ENCODE results near the gene BRCA2.
A peak's percentile ranks its signal among the peaks of the same experiment; 100 is the strongest.

BRCA2 gene

DNA sequence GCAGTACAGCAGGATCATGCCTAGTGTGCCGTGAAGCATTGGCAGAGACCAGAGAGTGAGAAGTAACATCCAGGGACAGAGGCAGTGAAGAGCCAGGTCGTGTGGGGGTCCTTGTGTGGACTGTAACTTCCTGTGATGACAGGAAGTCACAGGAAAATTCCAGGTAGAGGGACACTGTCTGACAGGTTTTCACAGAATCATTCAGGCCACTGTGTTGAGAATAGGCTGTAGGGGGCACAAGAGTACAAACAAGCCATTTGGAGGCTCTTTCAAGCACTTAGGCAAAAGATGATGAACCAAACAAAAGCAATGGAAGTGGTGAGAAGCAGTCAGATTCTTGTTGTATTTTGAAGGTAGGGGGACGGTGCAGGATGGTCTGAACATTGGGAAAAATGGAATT is 66.2 kb downstream of the BRCA2 start:
- no peak for DNase-seq (ENCODE audit: low read depth in 2 of 2)

DNA sequence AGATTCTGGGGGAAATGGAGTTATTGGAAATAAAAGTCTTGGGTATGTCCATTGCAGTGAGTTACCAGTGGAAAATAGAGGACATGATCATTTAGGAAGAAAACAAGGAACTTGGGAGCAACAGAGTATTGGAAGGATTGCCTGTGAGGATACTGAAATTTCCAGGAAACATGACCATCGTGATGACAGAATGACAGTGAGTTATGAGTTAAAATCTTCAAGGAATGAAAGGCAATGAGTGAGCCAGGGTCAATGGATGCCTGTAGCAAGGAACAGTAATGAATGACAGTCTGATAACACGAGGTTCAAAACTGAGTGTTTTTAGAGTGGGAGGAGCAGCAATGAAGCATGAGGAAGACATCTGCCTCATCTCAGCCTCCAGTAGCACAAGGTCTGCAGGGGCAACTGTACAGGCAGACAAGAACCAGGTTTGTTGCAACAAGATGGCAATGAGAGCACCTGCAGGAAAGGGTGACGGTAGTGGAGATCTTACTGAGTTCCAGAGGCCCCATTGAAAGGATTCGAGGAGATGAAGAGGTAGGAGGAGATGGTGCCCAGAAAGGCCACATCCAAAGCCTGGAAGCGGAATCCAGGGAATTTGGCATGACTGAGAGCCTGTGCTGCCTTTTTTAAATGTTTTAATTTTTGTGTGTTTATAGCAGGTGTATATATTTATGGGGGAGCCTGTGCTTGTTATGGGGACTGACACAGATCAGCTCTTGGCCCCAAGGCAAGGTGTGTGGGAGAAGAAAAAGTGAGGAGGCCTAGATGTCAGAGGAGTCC is 68.7 kb downstream of the BRCA2 start:
- DNase-seq (ENCODE audit: low read depth in 2 of 2) = no peak

DNA sequence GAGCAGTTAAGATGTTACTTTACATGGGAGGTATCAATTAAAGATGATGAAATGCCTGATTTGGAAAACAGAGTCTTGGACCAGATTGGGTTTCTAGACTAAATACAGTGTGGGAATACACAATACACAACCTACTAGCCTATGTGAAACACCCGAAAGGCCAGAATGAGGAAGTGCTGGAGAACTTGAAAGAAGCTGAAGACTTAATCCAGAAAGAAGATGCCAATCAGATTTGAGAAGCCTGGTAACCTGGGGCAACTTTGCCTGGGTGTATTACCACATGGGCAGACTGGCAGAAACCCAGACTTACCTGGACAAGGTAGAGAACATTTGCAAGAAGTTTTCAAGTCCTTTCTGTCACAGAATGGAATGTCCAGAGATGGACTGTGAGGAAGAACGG is 69.4 kb downstream of the BRCA2 start:
- no peak for DNase-seq (ENCODE audit: low read depth in 2 of 2)

DNA sequence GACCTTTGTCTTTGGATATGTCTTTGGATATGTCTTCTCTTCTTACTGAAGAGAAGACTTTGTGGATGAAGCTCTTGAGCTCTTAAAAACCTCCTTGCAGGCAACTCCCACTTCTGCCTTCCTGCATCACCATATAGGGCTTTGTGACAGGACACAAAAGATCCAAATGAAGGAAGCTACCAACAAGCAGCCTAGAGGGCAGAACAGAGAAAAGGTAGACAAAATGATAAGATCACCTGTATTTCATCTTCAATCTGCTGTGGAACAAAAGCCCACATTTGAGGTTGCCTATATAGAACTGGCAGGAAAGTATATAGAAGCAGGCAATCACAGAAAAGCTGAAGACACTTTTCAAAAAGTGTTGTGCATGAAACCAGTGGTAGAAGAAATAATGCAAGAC is 70.1 kb downstream of the BRCA2 start:
- DNase-seq (ENCODE audit: low read depth in 2 of 2) = no peak

DNA sequence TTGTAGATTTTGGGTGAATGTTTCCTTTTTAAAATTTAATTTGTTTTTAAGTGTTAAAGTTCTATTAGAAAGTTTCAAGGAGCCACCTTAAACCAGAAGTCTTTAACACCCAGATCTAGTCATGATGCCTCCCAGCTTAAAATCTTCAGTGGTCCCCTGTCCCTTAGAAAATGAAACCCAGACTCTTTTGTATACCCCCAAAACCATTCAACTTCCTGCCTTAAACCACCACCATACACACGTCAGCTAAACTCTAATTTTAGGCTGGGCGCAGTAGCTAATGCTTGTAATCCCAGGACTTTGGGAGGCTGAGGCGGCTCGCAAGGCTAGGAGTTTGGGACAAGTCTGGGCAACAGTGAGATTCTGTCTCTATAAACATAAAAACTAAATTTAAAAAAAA is 74.7 kb downstream of the BRCA2 start:
- DNase-seq (ENCODE audit: low read depth in 2 of 2) = no peak

DNA sequence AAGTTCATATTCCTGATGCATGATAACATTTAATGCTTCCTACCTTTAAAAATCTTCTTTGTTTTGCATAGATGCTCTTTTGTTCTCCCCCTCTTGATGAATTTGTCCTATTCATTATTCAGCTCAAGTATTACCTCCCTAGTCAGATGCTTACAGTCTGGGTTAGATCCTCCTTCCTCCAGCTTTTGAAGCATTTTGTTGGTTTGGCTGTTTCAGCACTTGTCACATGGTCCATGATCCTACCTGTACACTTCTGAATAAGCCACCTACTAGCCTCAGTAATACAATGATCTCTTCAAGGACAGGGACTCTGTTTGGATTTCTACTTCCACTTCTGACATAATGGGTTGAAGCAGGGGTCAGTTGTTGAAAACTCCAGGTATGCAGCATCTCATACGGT is 75.2 kb downstream of the BRCA2 start:
- no peak for DNase-seq (ENCODE audit: low read depth in 2 of 2)

DNA sequence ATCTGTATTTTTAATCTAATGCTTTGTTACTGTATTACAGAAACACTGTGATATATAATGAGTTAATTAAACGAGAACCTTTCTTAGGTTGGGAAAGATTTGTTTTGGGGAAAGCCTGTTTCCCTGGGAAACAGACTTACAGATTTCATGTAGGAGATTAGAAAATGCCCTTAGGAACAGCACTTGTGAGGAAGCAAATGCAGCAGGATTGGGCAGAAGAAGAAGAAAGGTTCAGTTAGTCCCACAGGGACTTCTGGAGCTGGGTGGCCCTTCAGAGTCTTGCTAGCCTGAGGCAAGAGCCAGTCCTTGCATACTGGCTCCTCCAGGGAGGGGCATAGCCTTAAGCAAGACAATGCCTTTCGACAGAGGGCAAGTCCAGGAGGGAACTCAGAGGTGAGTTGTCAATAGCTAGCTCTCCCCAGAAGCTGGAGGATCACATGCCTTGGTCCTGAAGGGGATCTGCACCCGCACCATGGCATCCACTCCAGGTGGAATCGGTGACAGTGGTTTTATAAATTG is 75.9 kb downstream of the BRCA2 start:
- no peak for DNase-seq (ENCODE audit: low read depth in 2 of 2)

DNA sequence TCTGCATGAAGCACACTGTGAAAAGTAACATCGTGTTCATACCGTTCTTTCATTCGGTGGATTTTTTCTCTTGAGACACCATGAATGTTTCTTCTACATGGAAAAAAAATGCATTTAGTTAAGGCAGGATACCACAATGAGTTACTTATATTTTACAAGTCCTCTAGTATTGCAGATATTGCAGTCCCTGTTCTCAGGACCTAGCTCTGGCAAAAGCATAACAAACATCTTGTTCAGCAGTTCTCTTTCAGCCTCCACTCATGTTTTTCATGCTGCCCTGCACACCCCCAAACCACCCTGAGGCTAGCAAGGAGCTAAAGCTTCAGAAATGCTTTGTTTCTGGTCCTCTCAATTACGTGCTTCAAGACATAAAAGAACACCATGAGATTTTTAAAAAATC is 87.8 kb downstream of the BRCA2 start:
- DNase-seq (ENCODE audit: low read depth in 2 of 2) = no peak

DNA sequence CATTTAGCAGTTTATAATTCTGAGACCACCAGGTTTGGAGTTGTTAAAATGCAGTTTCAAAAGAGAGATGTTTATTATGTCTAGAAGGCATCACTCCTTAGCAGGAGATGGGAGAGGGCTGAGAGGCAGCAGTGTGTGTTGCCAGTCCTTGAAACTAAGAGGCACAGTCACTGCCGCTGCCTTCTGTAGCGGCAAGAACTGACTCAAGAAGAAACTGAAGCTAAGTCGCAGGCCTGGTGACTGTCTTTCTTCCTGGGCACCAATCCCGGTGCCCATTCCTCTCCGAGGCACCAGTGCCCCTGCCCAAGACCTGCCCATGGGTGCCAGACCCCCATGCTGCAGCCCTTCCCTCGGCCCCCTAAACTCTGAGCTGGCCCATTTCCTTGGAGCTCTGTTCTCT is 92.5 kb downstream of the BRCA2 start:
- no peak for DNase-seq (ENCODE audit: low read depth in 2 of 2)

DNA sequence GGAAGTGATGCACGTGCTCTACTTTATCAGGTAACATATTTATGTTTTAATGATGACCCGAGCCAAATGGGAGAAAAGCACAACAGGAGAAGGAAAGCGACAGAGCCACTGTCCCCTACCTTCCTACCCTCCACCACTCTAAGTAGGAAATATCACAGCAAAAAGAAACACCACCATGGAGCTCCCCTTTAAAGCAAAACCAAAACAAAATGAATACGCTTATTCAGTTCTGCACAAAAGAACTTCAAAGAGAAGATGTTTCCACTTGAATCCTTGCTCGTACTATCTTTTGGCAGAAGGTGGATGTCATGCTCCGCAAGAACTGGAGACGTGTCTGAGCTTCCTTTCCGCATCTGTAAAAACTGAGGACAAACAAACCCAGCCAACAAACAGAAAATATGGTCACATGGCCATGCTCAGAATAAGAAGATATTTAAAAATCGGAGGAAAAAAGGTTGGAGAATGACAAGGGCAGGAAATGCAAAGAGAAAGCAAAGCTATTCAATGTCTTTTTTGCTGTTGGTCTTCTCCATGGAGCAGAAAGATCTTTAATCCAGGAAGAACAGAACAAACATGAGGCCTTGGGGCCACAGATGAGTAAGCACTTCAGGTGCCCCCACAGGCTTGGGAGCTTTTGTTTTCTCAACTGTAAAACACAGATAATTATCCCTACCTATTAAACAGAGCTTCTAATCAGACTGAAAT is 93.1 kb downstream of the BRCA2 start:
- DNase-seq (ENCODE audit: low read depth in 2 of 2) = no peak

DNA sequence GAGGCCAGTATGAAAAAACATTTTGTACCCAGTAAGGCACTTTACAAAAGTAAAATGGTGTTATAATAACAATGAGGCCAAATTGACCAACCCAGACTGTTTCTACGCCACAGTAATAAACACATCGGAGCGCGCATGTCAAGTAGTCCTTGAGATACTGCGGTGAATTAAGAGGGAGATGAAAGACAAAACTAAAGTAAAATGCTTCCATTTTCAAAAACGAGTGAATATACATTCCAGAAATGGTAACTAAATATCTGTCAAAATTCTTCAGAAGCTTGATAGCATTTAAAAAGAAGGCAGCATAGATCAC is 93.6 kb downstream of the BRCA2 start:
- DNase-seq (ENCODE audit: low read depth in 2 of 2) = no peak

DNA sequence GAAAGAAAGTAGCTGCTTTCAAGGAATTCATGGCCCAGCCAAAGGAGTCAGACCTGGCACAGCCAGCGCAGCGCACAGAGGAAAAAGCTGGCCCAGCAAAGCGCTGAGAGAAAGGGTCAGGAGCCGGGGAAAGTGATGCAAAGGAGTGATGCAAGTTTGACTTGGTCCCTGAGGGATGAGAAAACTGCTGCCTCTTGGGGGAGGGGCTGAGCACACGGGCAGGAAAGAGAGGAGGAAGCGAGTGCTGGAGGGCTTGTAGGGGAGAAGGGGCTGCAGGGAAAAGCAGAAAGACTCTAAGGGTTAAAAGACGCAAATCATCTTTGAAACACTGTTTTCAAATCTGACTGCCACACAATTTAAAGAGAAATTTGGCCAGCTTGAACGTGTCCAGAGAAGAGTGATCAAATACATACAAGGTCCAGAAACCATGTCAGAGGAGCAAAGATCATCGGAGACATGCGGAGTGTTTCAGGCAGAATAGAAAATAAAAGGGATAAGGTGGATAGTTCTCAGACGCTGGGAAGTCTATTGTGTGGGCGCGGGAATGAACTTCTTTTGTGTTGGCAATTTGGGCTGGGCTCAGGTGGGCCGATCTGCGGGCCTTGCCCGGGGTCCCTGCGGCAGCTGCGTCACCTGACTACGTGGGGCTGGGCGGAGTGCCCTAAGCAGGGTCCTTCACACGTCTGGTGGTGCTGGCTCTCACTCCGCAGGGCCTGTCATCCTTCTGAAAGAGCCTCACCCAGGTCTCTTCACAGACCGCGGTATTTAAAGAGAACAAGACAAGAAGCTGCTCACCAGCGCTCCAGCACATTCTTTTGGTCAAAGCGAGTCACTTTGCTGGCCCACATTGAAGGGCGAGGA is 94.5 kb downstream of the BRCA2 start:
- no peak for DNase-seq (ENCODE audit: low read depth in 2 of 2)

DNA sequence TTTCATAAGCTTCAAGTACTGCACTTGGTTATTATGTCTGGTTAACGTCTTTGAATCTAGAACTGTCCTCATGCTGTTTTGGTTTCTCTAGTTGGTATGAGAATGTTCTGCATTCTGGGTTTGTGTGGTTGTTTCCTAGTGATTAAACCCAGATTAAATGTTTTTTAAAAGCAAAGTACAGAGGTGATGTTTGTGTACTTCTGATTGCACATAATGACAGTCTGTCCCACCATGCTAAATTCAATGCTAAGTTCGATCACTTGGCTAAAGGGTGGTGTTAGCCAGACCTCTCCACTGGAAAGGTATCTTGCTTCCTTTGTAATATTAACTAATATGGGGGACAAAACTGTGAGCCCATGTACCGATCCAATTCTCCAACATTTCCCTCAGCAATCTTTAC is 98.0 kb downstream of the BRCA2 start:
- no peak for DNase-seq (ENCODE audit: low read depth in 2 of 2)

DNA sequence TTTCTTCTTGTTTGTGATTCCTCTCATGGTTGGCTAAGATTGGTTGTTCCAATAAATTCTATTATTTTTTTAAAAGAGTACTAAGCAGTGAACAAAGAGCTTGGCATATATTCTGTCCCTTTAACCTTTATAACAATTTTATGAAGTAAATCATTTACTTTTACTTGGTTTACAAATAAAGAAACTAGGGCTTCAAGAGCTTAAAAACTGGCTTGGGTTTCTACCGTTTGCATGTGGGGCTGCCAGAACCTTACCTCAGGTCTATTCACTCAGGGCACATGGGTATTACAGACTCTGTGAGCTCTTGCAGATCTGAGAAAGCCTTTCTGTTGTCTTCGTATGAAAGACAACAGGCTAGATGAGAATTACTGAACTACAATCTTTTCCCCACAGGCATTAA is 99.3 kb downstream of the BRCA2 start:
- no peak for DNase-seq (ENCODE audit: low read depth in 2 of 2)

DNA sequence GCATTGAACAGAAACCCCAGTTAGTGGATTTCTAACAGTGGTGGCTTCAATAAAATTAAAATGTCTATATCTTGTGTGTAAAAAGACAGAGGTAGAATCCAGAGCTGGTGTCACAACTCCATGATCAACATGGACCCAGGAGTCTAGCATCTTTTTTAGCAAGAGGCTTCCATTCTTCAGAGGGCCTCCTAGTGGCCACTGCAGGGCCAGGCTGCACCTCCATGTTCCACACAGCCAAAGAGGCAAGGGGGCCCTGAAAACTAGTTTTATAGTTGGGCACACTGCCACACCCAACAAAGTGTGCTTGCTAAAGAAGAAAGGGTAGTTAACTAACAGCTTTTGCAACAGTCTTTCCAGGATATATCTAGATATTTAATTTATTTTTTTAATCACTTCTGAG is 99.7 kb downstream of the BRCA2 start:
- no peak for DNase-seq (ENCODE audit: low read depth in 2 of 2)

DNA sequence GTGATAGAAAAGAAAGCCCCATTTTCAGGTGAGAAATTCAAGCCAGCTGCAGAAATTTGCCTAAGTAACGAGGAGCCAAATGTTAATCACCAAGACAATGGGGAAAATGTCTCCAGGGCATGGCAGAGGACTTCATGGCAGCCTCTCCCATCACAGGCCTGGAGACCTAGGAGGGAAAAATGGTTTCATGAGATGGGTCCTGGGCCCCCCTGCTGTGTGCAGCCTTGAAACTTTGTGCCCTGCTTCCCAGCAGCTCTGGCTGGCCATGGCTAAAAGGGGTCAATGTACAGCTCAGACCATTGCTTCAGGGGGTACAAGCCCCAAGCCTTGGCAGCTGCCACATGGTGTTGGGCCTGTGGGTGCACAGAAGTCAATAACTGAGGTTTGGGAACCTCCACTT is 102.7 kb downstream of the BRCA2 start:
- DNase-seq (ENCODE audit: low read depth in 2 of 2) = no peak

DNA sequence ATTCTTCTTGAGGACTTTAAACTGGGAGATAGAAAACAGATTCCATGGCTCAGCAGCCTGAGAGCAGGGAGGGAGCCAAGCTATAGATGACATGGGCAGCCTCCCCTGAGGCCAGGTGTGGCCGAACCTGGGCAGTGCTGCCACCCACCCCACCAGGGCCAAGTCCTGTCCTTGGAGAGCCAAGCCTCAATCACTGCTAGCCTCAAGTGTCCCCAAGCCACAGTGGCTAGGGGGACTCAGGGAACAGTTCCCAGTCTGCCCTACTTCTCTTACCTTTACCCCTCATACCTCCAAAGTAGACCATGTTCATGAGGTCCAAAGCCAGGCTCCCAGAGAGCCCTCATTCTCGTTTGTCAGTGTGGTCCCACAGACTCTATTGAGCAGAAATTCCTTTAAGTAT is 104.6 kb downstream of the BRCA2 start:
- no peak for DNase-seq (ENCODE audit: low read depth in 2 of 2)

DNA sequence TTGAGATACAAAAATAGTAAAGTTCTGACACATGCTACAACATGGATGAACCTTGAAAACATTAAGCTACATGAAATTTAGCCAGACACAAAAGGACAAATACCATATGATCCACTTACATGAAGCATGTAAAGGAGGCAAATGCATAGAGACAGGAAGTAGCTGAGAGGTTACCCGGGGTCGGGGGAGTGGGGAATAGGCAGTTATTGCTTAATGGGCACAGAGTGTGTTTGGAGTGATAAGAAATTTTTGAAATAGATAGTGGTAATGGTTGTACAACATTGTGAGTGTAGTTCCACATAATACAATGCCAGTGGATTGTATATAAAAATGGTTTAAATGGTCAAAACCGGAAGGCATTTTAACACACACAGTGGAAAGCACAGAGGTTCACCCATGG is 108.3 kb downstream of the BRCA2 start:
- no peak for DNase-seq (ENCODE audit: low read depth in 2 of 2)

DNA sequence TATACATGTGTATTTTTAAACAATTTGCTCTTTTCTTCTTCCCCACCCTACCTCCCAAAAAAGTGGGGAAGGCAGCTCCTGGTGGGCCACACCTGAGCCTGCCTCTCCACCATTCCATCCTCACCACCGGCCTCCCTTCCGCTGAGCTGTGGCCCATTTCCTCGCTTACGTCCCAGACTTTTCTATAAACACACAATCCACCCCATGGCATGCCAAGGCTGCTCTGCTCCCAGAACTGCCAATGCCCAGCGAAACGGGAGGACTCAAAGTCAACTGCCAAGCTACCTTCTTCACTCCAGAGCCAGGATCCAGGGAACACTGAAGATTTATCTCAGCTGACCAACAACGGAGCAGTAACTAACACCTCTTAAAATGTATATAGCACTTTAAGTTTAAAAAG is 109.8 kb downstream of the BRCA2 start:
- no peak for DNase-seq (ENCODE audit: low read depth in 2 of 2)

DNA sequence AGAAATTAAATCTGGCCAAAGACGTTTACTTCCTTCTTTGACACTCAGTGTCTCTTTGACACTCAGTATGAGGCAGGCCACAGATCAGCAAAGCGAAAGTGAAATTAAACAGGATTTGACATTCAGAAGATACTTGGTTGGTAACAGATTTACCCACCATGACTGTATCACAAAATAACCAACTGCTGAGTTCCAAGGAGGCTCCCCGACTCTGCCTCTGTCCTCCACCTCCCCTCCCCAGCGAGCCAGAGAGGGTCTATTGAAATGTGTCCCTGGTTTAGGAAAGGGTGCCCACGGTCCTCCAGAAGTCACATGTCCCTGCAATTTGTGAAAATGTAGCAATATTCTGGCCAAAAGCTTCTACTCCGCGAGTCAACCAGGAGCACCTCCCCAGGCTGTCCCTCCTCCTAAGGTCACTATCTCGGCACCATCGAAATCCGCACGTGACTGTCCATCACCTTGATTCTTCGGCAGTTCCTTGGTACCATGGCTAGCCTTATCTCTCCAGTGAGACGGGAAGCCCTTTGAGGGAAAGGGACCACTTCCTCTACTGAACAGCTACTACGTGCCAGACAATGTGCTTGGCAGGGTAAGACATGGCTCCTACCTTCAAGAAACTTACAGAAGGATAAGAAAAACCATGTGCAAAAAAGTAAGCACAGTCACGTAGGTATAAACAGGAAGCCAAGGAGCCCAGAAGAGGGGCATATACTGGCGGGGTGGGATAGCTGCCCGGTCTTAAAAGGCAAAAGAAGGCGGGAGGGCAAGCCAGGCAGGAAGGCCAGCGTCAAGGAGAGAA is 111.1 kb downstream of the BRCA2 start:
- no peak for DNase-seq (ENCODE audit: low read depth in 2 of 2)

DNA sequence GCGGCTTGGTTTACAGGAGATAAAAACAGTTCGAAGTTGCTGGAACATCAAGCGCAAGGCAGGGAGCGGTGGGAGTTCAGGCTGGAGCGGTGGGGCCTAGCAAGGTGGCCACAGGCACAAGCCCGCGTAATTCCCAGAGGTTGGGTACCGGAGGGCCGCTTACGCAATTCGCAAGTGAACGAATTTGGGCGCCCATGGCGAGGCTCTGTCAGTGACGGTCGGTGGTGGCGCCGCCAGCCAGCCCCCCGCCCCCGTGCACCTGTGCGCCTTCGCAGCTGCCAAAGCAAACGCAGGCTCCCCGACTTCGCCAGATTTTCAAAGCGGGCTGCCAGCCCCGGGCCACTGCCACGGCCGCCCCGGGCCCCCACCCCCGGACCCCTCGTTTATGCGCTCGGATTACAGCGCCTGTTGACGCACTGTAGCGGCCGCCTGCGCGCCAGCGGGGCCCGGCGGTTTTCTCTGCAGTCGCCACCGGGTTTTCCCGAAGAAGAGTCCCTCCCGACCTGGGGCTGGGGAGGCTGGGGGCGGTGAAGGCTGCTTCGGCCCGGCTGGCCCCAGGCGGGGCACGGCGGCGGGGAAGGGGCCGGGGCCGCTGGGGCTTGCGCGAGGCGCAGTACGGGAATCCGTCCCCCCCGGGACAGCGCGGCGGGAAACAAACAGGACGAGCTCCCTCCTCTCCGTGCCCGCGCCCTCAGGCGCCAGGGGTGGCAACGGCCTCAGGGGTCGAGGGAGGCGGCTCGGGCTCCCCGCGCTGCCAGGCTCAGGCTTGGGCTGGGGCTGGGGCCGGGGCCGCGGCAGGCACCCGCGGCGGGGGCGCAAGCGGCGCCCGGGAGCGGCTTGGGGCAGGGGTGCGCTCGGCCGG is 111.9 kb downstream of the BRCA2 start:
- peak; percentile 17 to 43 for DNase-seq (ENCODE audit: low read depth in 2 of 2)
